HG03103 (cell line): ENCODE results near the gene KIF26B.
A peak's percentile ranks its signal among the peaks of the same experiment; 100 is the strongest.

Experiments used
- ATAC-seq: cut with Tn5 transposase; IDR thresholded peaks from one replicate; pipeline ENCODE4 v1.9.1; 2021; ENCODE audit warnings: low read depth; ENCODE audit not compliant: unreplicated experiment

Gene KIF26B

GRCh38 chr1:245131026-245131393 lies 23.8 kb upstream of the KIF26B start:
- no peak for ATAC-seq

GRCh38 chr1:245132771-245133170 lies 22.0 kb upstream of the KIF26B start:
- ATAC-seq: no peak

GRCh38 chr1:245133995-245134715 lies 20.6 kb upstream of the KIF26B start:
- no peak for ATAC-seq

GRCh38 chr1:245142171-245142798 lies 12.5 kb upstream of the KIF26B start:
- no peak for ATAC-seq

GRCh38 chr1:245142976-245143375 lies 11.8 kb upstream of the KIF26B start:
- ATAC-seq: no peak

GRCh38 chr1:245143849-245144248 lies 10.9 kb upstream of the KIF26B start:
- ATAC-seq: no peak

GRCh38 chr1:245148069-245148468 lies 6.7 kb upstream of the KIF26B start:
- no peak for ATAC-seq

GRCh38 chr1:245148861-245149260 lies 5.9 kb upstream of the KIF26B start:
- no peak for ATAC-seq

GRCh38 chr1:245153081-245153551 lies 1.7 kb upstream of the KIF26B start:
- ATAC-seq: no peak

- ATAC-seq: no peak
These were observed 995 bp upstream of the KIF26B start for GRCh38 chr1:245153552-245154428.

- ATAC-seq: no peak
These were observed 671 bp downstream of the KIF26B start for GRCh38 chr1:245155272-245156040.

- peak; percentile 86 for ATAC-seq
These were observed 1.4 kb downstream of the KIF26B start for GRCh38 chr1:245156041-245156735.

GRCh38 chr1:245156736-245157505 lies 2.1 kb downstream of the KIF26B start:
- no peak for ATAC-seq

GRCh38 chr1:245158913-245159312 lies 4.1 kb downstream of the KIF26B start:
- no peak for ATAC-seq

- no peak for ATAC-seq
These were observed 5.5 kb downstream of the KIF26B start for GRCh38 chr1:245160288-245160687.

GRCh38 chr1:245160741-245161400 lies 6.1 kb downstream of the KIF26B start:
- ATAC-seq: no peak

- no peak for ATAC-seq
These were observed 7.1 kb downstream of the KIF26B start for GRCh38 chr1:245161866-245162265.

- ATAC-seq: no peak
These were observed 11.7 kb downstream of the KIF26B start for GRCh38 chr1:245166471-245166885.

GRCh38 chr1:245168086-245168485 lies 13.3 kb downstream of the KIF26B start:
- ATAC-seq: no peak
